Measurements from ENCODE around the gene PSMD6. TPM values are rescaled to one million over a fixed set of nuclear protein-coding genes. Genes with fewer than 3 reads are reported as not detected.

The PSMD6 gene
- total RNA-seq, 2 experiments from 2014 or later: 119 to 126 TPM

DNA sequence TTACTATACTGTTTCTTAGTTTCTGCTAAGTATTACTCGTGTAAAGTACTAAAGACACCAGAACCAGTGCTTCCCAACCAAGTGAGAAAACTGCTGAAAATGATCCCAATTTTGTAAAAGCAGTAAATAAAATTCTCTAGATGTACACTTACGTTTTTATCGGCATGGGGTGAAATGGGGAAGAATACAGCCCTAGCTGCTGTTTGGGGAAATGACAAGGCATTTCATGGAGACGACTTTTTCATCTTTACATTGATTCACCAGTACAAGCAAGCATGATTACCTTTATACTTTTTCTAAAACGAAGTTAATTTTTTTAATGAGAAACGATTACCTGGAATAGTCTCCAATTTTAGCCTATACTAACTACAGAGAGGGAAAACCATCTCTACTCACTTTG is 1.4 kb downstream of the PSMD6 start:
- POLR2A ChIA-PET: interaction anchor here (1.5 to 2.8 kb wide), 3 partner anchors 14 to 110 kb away, joined by 3 to 33 read pairs (median 13); partner anchors contain the start of gene SCAANT1
- Mint-ChIP-seq H3K36me3 (ENCODE audit: low read depth) (peaks cover 61% of the 10 kb centered on the region), H3K4me1 (ENCODE audit: low read depth) (peaks cover 49% of the 10 kb centered on the region)

DNA sequence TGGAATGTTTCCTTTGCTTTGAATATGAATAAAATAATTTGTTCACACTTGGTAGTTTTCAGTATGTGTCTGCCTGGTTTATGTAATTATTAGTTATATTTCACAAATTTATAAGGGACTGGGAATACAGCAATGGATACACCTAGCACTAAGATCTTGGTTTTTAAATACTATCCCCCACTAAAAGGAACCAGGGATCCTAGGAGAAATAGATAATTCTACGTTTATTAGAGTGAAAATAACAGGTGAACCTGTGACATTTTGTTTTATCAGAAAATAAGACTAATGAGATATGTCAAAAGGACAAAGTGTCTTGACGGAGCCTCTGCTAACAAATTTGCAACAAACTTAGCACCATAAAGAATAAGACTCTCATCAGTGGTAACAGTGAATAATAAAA is 3.4 kb downstream of the PSMD6 start:
- Histone ChIP-seq H3K9me3 (ENCODE audit: control insufficient read depth in 1 of 2, insufficient read depth in 1 of 2, low read length in 2 of 2) (no peaks in the 10 kb centered on the region), H3K4me1 (ENCODE audit: insufficient read depth, low read length) (peaks cover 25% of the 10 kb centered on the region), H3K27ac (ENCODE audit: low read depth in 1 of 2, low read length in 2 of 2) (no peak overlapping the region), H3K27me3 (ENCODE audit: control insufficient read depth in 1 of 2, insufficient read depth in 2 of 2, low read length in 2 of 2) (no peaks in the 10 kb centered on the region), H3K4me3 (ENCODE audit: low read length) (no peak overlapping the region), H3K36me3 (ENCODE audit: insufficient read depth, low read length) (peaks cover 66% of the 10 kb centered on the region)
- POLR2A ChIA-PET: interaction anchor here (1.3 kb wide), 1 partner anchor 52 kb away, joined by 4 read pairs; no protein-coding TSS in a partner anchor
- ATAC-seq (ENCODE audit: poor library complexity) (no peak), DNase-seq (no peak)
- Mint-ChIP-seq H3K36me3 (ENCODE audit: low read depth) (peaks cover 70% of the 10 kb centered on the region), H3K9me3 (no peaks in the 10 kb centered on the region), H3K4me3 (no peak overlapping the region), H3K27me3 (no peaks in the 10 kb centered on the region), H3K27ac (no peak overlapping the region), H3K4me1 (ENCODE audit: low read depth) (peaks cover 57% of the 10 kb centered on the region)
- CTCF ChIA-PET: interaction anchor here (1.9 kb wide), 2 partner anchors 11 to 17 kb away, joined by 4 to 9 read pairs; no protein-coding TSS in a partner anchor
- intact Hi-C loops (cut with DNase I, micrococcal nuclease): loop anchor here (2.0 to 5.0 kb wide), 3 partner anchors 15 to 158 kb away; partner anchors contain the start of genes ATXN7 (in 1 of the 2), SCAANT1 (in 1 of the 2) and THOC7 (in 1 of the 2)
- TF ChIP-seq CTCF (IDR thresholded peaks at IDR 0.05): no peak

More for the DNA sequence above, 1.4 kb downstream of the PSMD6 start:
- Histone ChIP-seq H3K4me3 (ENCODE audit: low read length) (peak overlapping the region; percentile 83), H3K27me3 (ENCODE audit: control insufficient read depth in 1 of 2, insufficient read depth in 2 of 2, low read length in 2 of 2) (no peaks in the 10 kb centered on the region), H3K9me3 (ENCODE audit: control insufficient read depth in 1 of 2, insufficient read depth in 1 of 2, low read length in 2 of 2) (no peaks in the 10 kb centered on the region), H3K4me1 (ENCODE audit: insufficient read depth, low read length) (peaks cover 25% of the 10 kb centered on the region), H3K27ac (ENCODE audit: low read depth in 1 of 2, low read length in 2 of 2) (peak overlapping the region; percentile 81), H3K36me3 (ENCODE audit: insufficient read depth, low read length) (peaks cover 52% of the 10 kb centered on the region)
- DNase-seq: no peak
- intact Hi-C loops (cut with DNase I, micrococcal nuclease): loop anchor here (2.0 to 5.0 kb wide), 5 partner anchors 59 to 160 kb away; partner anchors contain the start of genes ATXN7 (in 2 of the 2), SCAANT1 (in 2 of the 2) and THOC7 (in 2 of the 2)
- Mint-ChIP-seq H3K9me3 (no peaks in the 10 kb centered on the region), H3K27ac (peak overlapping the region; percentile 81), H3K4me3 (peak overlapping the region; percentile 92), H3K27me3 (peaks cover 2% of the 10 kb centered on the region)
- CTCF ChIA-PET: interaction anchor here (1.2 to 2.0 kb wide), 4 partner anchors 9 to 54 kb away, joined by 4 to 11 read pairs (median 7); no protein-coding TSS in a partner anchor
- no peak for TF ChIP-seq CTCF (IDR thresholded peaks at IDR 0.05)
- no peak for ATAC-seq (ENCODE audit: poor library complexity)

DNA sequence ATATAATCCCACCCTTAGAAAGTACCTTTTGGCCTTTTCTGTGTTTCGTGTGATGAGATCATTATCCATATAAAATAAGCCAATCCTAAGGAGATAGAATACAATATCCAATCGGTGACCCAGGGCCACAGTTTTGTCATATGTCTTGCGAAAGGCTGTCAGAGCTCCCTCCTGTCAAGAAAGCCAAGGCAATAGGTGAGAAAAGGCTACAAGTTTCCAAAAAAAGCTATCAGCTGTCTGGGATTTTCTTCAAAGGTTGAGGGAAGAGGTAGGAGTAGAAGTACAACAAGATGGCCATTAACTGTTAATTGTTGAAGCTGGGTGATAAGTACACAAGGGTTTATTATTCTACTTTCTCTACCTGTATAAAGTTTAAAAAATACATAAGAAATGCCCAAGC is 4.0 kb downstream of the PSMD6 start:
- Histone ChIP-seq H3K4me3 (ENCODE audit: low read length) (no peak overlapping the region), H3K4me1 (ENCODE audit: insufficient read depth, low read length) (peaks cover 24% of the 10 kb centered on the region), H3K27ac (ENCODE audit: low read depth in 1 of 2, low read length in 2 of 2) (no peak overlapping the region), H3K36me3 (ENCODE audit: insufficient read depth, low read length) (peaks cover 72% of the 10 kb centered on the region), H3K9me3 (ENCODE audit: control insufficient read depth in 1 of 2, insufficient read depth in 1 of 2, low read length in 2 of 2) (no peaks in the 10 kb centered on the region), H3K27me3 (ENCODE audit: control insufficient read depth in 1 of 2, insufficient read depth in 2 of 2, low read length in 2 of 2) (no peaks in the 10 kb centered on the region)
- H3K27me3 Mint-ChIP-seq: no peaks in the 10 kb centered on the region
- ATAC-seq (ENCODE audit: poor library complexity) (no peak), DNase-seq (no peak)
- no peak overlapping the region for H3K4me3 Mint-ChIP-seq
- H3K27ac Mint-ChIP-seq: no peak overlapping the region
- H3K36me3 Mint-ChIP-seq (ENCODE audit: low read depth): peaks cover 70% of the 10 kb centered on the region
- CTCF ChIA-PET: interaction anchor here (1.1 to 1.9 kb wide), 2 partner anchors 12 to 16 kb away, joined by 3 to 4 read pairs; no protein-coding TSS in a partner anchor
- no peaks in the 10 kb centered on the region for H3K9me3 Mint-ChIP-seq
- POLR2A ChIA-PET: interaction anchor here (1.2 to 2.0 kb wide), 2 partner anchors 11 to 51 kb away, joined by 3 to 12 read pairs; no protein-coding TSS in a partner anchor
- intact Hi-C loops (cut with DNase I, micrococcal nuclease): loop anchor here in 1 of 2 experiments (2.0 kb wide), 1 partner anchor 14 kb away; no protein-coding TSS in a partner anchor
- peaks cover 62% of the 10 kb centered on the region for H3K4me1 Mint-ChIP-seq (ENCODE audit: low read depth)
- TF ChIP-seq CTCF (IDR thresholded peaks at IDR 0.05): no peak

All from CD4-positive, alpha-beta T cell (primary cell).